ENCODE data around the gene HOXB4.
A peak's percentile ranks its signal among the peaks of the same experiment; 100 is the strongest.

The HOXB4 gene

DNA sequence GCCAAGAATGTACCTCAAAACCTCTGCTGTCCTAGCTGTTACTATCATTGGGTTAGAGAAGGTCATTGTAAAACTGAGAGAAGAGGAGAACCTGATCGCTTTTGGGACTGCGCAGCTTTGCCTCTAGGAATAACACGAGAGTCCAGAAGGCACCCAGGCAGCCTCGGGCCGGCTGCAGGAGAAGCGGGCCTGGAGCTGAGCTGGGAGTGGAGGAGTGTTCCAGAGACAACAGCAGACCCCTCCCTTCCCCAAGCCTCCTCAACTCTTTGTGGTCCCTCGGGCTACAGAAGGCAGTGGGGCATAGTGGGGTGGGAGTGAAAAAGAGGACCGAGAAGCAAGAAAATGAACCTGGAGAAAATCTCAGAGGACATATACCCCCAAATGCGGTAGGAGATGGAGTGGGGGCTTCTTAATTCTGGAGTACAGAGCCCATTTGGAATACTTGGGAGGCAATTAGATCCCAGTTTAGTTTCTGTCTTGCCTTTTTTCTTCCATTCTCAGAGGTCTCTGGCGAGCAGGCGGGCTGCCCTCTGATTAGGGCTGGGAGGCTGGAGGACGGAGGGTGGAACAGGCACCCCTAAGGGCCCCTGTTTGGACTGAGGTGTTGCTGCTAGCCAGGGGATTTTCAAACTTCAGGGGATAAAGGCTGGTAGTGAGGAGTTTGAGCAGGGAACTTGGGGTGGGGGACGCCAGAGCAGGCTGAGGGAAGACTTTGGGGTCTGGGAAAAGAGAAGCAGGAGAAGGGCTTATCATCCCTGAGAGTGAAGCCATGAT lies 19.9 kb downstream of the HOXB4 start:
- no peak for DNase-seq
- H3K4me3 ChIP-seq (ENCODE audit: low read depth, low read length), result no peak overlapping the region
- H3K14ac ChIP-seq (ENCODE audit: low read length), result no peak overlapping the region
- H4K91ac ChIP-seq (ENCODE audit: low read depth, low read length), result no peak overlapping the region
- no peak overlapping the region for H3K9ac ChIP-seq (ENCODE audit: low read length)
- no peak overlapping the region for H2BK5ac ChIP-seq (ENCODE audit: low read depth, low read length, poor library complexity)
- H3K23ac ChIP-seq (ENCODE audit: low read length), result no peak overlapping the region
- peaks cover 0 to 2% of the 10 kb centered on the region in 2 experiments for H3K36me3 ChIP-seq (ENCODE audit: control insufficient read depth in 1 of 2, insufficient read depth in 2 of 2, low read length in 2 of 2)
- WGBS (ENCODE audit: extremely low coverage, insufficient coverage, insufficient read length), result no CpG with 5 or more reads among the region's 13 CpGs
- H3K4me2 ChIP-seq (ENCODE audit: low read length), result no peak overlapping the region
- no peak overlapping the region for H3K27ac ChIP-seq (ENCODE audit: low read depth, low read length)
- no peak overlapping the region for H4K8ac ChIP-seq (ENCODE audit: low read depth, low read length)
- H3K79me2 ChIP-seq (ENCODE audit: control insufficient read depth, insufficient read depth, low read length, poor library complexity), result peaks cover 8% of the 10 kb centered on the region
- H3K9me3 ChIP-seq (ENCODE audit: insufficient read depth, low read depth, low read length), result peaks cover 3% of the 10 kb centered on the region
- peaks cover 2% of the 10 kb centered on the region for H3K27me3 ChIP-seq (ENCODE audit: insufficient read depth, low read length)
- H2BK12ac ChIP-seq (ENCODE audit: low read length), result no peak overlapping the region
- peaks cover 14 to 15% of the 10 kb centered on the region in 2 experiments for H3K4me1 ChIP-seq (ENCODE audit: control insufficient read depth in 1 of 2, insufficient read depth in 2 of 2, low read length in 2 of 2)
- no peak overlapping the region for H3K18ac ChIP-seq (ENCODE audit: low read length)
- H3K4ac ChIP-seq (ENCODE audit: low read depth, low read length), result no peak overlapping the region
- no peak overlapping the region for H2AK5ac ChIP-seq (ENCODE audit: low read length)
- no peak overlapping the region for H2BK120ac ChIP-seq (ENCODE audit: insufficient read depth, low read length, poor library complexity)
- H2AFZ ChIP-seq (ENCODE audit: insufficient read depth, low read length, poor library complexity), result no peak overlapping the region
- no peak overlapping the region for H4K12ac ChIP-seq (ENCODE audit: low read depth, low read length)
- H3K79me1 ChIP-seq (ENCODE audit: low read length), result peaks cover 9% of the 10 kb centered on the region

GRCh38 chr17:48556576-48557401 lies 21.4 kb downstream of the HOXB4 start:
- Histone ChIP-seq H4K12ac (ENCODE audit: low read depth, low read length) (no peak overlapping the region), H3K4ac (ENCODE audit: low read depth, low read length) (no peak overlapping the region), H2BK120ac (ENCODE audit: insufficient read depth, low read length, poor library complexity) (no peak overlapping the region), H3K4me2 (ENCODE audit: low read length) (no peak overlapping the region), H3K18ac (ENCODE audit: low read length) (no peak overlapping the region), H3K9me3 (ENCODE audit: insufficient read depth, low read depth, low read length) (peaks cover 3% of the 10 kb centered on the region), H4K91ac (ENCODE audit: low read depth, low read length) (no peak overlapping the region), H3K9ac (ENCODE audit: low read length) (no peak overlapping the region), H3K4me1 (ENCODE audit: control insufficient read depth in 1 of 2, insufficient read depth in 2 of 2, low read length in 2 of 2) (peaks cover 15 to 19% of the 10 kb centered on the region in 2 experiments), H2AFZ (ENCODE audit: insufficient read depth, low read length, poor library complexity) (no peak overlapping the region), H3K36me3 (ENCODE audit: control insufficient read depth in 1 of 2, insufficient read depth in 2 of 2, low read length in 2 of 2) (peaks cover 2 to 4% of the 10 kb centered on the region in 2 experiments), H3K79me2 (ENCODE audit: control insufficient read depth, insufficient read depth, low read length, poor library complexity) (peaks cover 8% of the 10 kb centered on the region), H3K14ac (ENCODE audit: low read length) (no peak overlapping the region), H2BK5ac (ENCODE audit: low read depth, low read length, poor library complexity) (no peak overlapping the region), H3K27me3 (ENCODE audit: insufficient read depth, low read length) (peaks cover 2% of the 10 kb centered on the region), H3K27ac (ENCODE audit: low read depth, low read length) (no peak overlapping the region), H3K23ac (ENCODE audit: low read length) (no peak overlapping the region), H3K79me1 (ENCODE audit: low read length) (peaks cover 11% of the 10 kb centered on the region), H2BK12ac (ENCODE audit: low read length) (peak overlapping the region; percentile 54), H2AK5ac (ENCODE audit: low read length) (no peak overlapping the region), H4K8ac (ENCODE audit: low read depth, low read length) (no peak overlapping the region), H3K4me3 (ENCODE audit: low read depth, low read length) (no peak overlapping the region)
- no peak for DNase-seq
- WGBS (ENCODE audit: extremely low coverage, insufficient coverage, insufficient read length), result no CpG with 5 or more reads among the region's 7 CpGs

DNA sequence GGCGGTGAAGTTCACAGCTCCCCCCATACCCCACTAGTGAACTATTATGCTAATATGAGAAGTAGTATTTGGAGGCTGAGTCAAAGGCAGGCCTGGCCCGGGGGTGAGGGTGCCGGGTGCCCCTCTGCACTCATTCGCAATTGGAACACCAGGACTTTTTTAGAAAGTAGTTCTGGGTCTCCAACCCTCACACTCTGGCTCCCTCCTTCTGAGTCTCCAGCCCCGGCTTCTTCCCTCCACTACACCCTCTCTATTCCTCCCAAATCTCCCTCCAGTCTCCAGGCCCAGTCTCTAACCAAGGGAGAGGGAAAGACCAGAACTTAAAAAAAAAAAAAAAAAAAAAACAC lies 21.9 kb downstream of the HOXB4 start:
- Histone ChIP-seq H2AFZ (ENCODE audit: insufficient read depth, low read length, poor library complexity) (no peak overlapping the region), H3K9ac (ENCODE audit: low read length) (no peak overlapping the region), H3K23ac (ENCODE audit: low read length) (no peak overlapping the region), H2BK12ac (ENCODE audit: low read length) (no peak overlapping the region), H3K79me2 (ENCODE audit: control insufficient read depth, insufficient read depth, low read length, poor library complexity) (peaks cover 8% of the 10 kb centered on the region), H3K18ac (ENCODE audit: low read length) (no peak overlapping the region), H3K4me2 (ENCODE audit: low read length) (peak overlapping the region; percentile 88), H3K4ac (ENCODE audit: low read depth, low read length) (no peak overlapping the region), H3K79me1 (ENCODE audit: low read length) (peaks cover 11% of the 10 kb centered on the region), H2BK5ac (ENCODE audit: low read depth, low read length, poor library complexity) (no peak overlapping the region), H2BK120ac (ENCODE audit: insufficient read depth, low read length, poor library complexity) (no peak overlapping the region), H3K14ac (ENCODE audit: low read length) (no peak overlapping the region), H3K27me3 (ENCODE audit: insufficient read depth, low read length) (peaks cover 2% of the 10 kb centered on the region), H3K9me3 (ENCODE audit: insufficient read depth, low read depth, low read length) (peaks cover 3% of the 10 kb centered on the region), H3K4me1 (ENCODE audit: control insufficient read depth in 1 of 2, insufficient read depth in 2 of 2, low read length in 2 of 2) (peaks cover 15 to 19% of the 10 kb centered on the region in 2 experiments), H4K12ac (ENCODE audit: low read depth, low read length) (no peak overlapping the region), H3K36me3 (ENCODE audit: control insufficient read depth in 1 of 2, insufficient read depth in 2 of 2, low read length in 2 of 2) (peaks cover 2 to 4% of the 10 kb centered on the region in 2 experiments), H3K4me3 (ENCODE audit: low read depth, low read length) (no peak overlapping the region), H4K91ac (ENCODE audit: low read depth, low read length) (no peak overlapping the region), H2AK5ac (ENCODE audit: low read length) (no peak overlapping the region), H3K27ac (ENCODE audit: low read depth, low read length) (no peak overlapping the region), H4K8ac (ENCODE audit: low read depth, low read length) (no peak overlapping the region)
- no peak for DNase-seq
- no CpG with 5 or more reads among the region's 5 CpGs for WGBS (ENCODE audit: extremely low coverage, insufficient coverage, insufficient read length)

DNA sequence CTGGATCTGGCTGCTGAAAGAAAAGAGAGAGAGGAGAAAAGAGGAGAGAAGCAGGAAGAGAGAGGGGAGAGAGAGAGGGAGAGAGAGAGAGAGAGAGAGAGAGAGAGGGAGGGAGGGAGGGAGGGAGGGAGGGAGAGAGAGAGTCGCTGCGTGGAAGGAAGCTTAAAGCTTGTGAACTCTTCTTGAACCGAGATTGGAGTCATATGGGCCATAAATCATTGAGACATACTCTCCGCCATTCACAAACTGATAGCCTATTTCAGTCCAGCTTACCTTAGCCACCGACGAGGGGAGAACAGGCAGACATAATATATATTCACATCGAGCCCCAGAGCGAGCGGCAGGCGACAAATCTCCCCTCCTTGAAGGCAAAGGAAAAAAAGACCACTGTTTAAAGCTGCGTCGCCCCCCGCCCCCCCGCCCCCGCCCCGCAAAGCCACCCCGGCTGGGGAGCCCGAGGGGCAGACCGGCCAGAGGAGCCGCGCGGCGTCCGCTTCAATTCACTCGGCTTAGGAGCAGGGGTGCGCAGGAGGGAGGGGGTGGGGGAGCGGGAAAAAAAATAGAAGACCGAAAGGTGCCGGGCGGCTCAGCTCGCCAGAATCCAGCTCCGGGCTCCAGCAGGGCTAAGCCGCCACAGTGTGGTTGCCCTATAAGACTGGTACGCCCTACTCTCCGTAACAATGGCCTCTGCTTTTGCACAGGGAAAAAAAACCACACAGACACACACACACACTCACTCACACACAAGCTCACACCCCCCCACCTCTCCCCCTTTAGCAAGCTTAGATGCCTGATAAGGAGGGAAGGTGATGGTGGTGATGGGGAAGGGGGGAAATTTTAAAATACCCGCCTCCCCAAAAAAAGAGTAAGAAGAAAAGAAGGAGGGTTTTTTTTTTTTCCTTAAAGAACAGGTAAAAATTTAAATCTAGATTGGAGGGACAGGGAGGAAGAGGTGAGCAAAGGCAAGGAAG lies 22.6 kb downstream of the HOXB4 start:
- no peak overlapping the region for H4K8ac ChIP-seq (ENCODE audit: low read depth, low read length)
- no peak overlapping the region for H3K23ac ChIP-seq (ENCODE audit: low read length)
- no peak overlapping the region for H2BK120ac ChIP-seq (ENCODE audit: insufficient read depth, low read length, poor library complexity)
- no peak overlapping the region for H2BK12ac ChIP-seq (ENCODE audit: low read length)
- no peak overlapping the region for H2AK5ac ChIP-seq (ENCODE audit: low read length)
- peak overlapping the region; percentile 70 for H4K91ac ChIP-seq (ENCODE audit: low read depth, low read length)
- no peak for DNase-seq
- H2BK5ac ChIP-seq (ENCODE audit: low read depth, low read length, poor library complexity), result no peak overlapping the region
- H3K79me2 ChIP-seq (ENCODE audit: control insufficient read depth, insufficient read depth, low read length, poor library complexity), result peaks cover 8% of the 10 kb centered on the region
- H2AFZ ChIP-seq (ENCODE audit: insufficient read depth, low read length, poor library complexity), result no peak overlapping the region
- H3K4me1 ChIP-seq (ENCODE audit: control insufficient read depth in 1 of 2, insufficient read depth in 2 of 2, low read length in 2 of 2), result peaks cover 18 to 22% of the 10 kb centered on the region in 2 experiments
- H3K9ac ChIP-seq (ENCODE audit: low read length), result no peak overlapping the region
- WGBS (ENCODE audit: extremely low coverage, insufficient coverage, insufficient read length), result no CpG with 5 or more reads among the region's 36 CpGs
- peaks cover 14% of the 10 kb centered on the region for H3K79me1 ChIP-seq (ENCODE audit: low read length)
- no peak overlapping the region for H3K18ac ChIP-seq (ENCODE audit: low read length)
- no peak overlapping the region for H3K4ac ChIP-seq (ENCODE audit: low read depth, low read length)
- peak overlapping the region; percentile 5 for H3K27ac ChIP-seq (ENCODE audit: low read depth, low read length)
- H3K4me3 ChIP-seq (ENCODE audit: low read depth, low read length), result no peak overlapping the region
- H3K27me3 ChIP-seq (ENCODE audit: insufficient read depth, low read length), result peaks cover 2% of the 10 kb centered on the region
- H4K12ac ChIP-seq (ENCODE audit: low read depth, low read length), result no peak overlapping the region
- H3K4me2 ChIP-seq (ENCODE audit: low read length), result peak overlapping the region; percentile 88
- H3K9me3 ChIP-seq (ENCODE audit: insufficient read depth, low read depth, low read length), result peaks cover 3% of the 10 kb centered on the region
- peaks cover 5 to 7% of the 10 kb centered on the region in 2 experiments for H3K36me3 ChIP-seq (ENCODE audit: control insufficient read depth in 1 of 2, insufficient read depth in 2 of 2, low read length in 2 of 2)
- H3K14ac ChIP-seq (ENCODE audit: low read length), result no peak overlapping the region

All from trophoblast cell (in vitro differentiated cells and primary cell).